Endothelial cell of umbilical vein (primary cell): ENCODE results near the gene YIPF3. TPM values are rescaled to one million over a fixed set of nuclear protein-coding genes. Genes with fewer than 3 reads are reported as not detected.

Source experiments
- BruUV-seq: library from RNA; stranded (reverse); fragments of 400-500 nt; replicated peaks from 2 replicates; lab custom pipeline; 2021; lab: Mats Ljungman, UMichigan
- CTCF ChIA-PET: fragments of 300-600, 350-600 bp; sonication (Branson Sonifier 250); formaldehyde crosslinking; loops from one replicate; lab custom pipeline; 2021; ENCODE audit warnings: antibody characterized with exemption, inconsistent platforms; lab: Charles Lee
- POLR2A ChIA-PET: fragments of 300-600, 350-600 bp; sonication (Branson Sonifier 250); formaldehyde crosslinking; loops from one replicate; lab custom pipeline; 2021; ENCODE audit warnings: antibody characterized with exemption, inconsistent platforms; lab: Charles Lee
- DNase-seq: peaks from one replicate; pipeline ENCODE4 v3.0.0-alpha.2; 2011; ENCODE audit warnings: low read depth, low spot score
- FAIRE-seq: peaks from 2 replicates; lab custom pipeline; 2011; peaks lifted over from hg19 to GRCh38; lab: Jason Lieb, UNC
- H2AFZ ChIP-seq: 2 replicates; pipeline ENCODE4 v1.6.0; 2012; ENCODE audit warnings: low read depth, low read length, control low read depth, inconsistent platforms
- H3K27ac ChIP-seq: 2 replicates; pipeline ENCODE4 v1.5.1; 2011; ENCODE audit warnings: low read depth, mild to moderate bottlenecking, control low read depth, low read length, moderate library complexity; ENCODE audit not compliant: insufficient read depth
- H3K27me3 ChIP-seq, 2 experiments: 2 replicates each; pipeline versions ENCODE4 v1.6.0 to v1.6.1; 2011; ENCODE audit warnings: low read length in 2 of 2, mixed read lengths in 1 of 2; ENCODE audit not compliant: control insufficient read depth in 2 of 2, insufficient read depth in 2 of 2
- H3K36me3 ChIP-seq, 2 experiments: 2 replicates in 1 of 2; 3 replicates in 1 of 2; pipeline ENCODE4 v1.5.1; 2011; ENCODE audit warnings: low read length in 2 of 2, mild to moderate bottlenecking in 1 of 2, moderate library complexity in 1 of 2; ENCODE audit not compliant: control insufficient read depth in 2 of 2, insufficient read depth in 2 of 2; ENCODE audit errors: extremely low read depth in 1 of 2
- H3K4me1 ChIP-seq: 3 replicates; pipeline ENCODE4 v1.5.1; 2011; ENCODE audit warnings: mild to moderate bottlenecking, low read length; ENCODE audit not compliant: control insufficient read depth, insufficient read depth; ENCODE audit errors: extremely low read depth
- H3K4me2 ChIP-seq: 2 replicates; pipeline ENCODE4 v1.6.1; 2011; ENCODE audit warnings: low read length, control low read depth, mixed read lengths; ENCODE audit not compliant: insufficient read depth
- H3K4me3 ChIP-seq, 3 experiments: fragments of 200-600 bp in 1 of 3; sonication (generic), shearing (Covaris generic) in 1 of 3; replicated peaks in 1 of 3; 2 replicates each; pipeline ENCODE4 v1.5.1; 2011 to 2016; ENCODE audit warnings: control low read depth in 3 of 3, low read length in 3 of 3, mild to moderate bottlenecking in 2 of 3, inconsistent platforms in 1 of 3, low read depth in 1 of 3, moderate library complexity in 1 of 3; ENCODE audit not compliant: insufficient read depth in 1 of 3
- H3K79me2 ChIP-seq: 2 replicates; pipeline ENCODE4 v1.6.0; 2012; ENCODE audit warnings: low read length, inconsistent platforms; ENCODE audit not compliant: control insufficient read depth, insufficient read depth
- H3K9ac ChIP-seq: replicated peaks from 2 replicates; pipeline ENCODE3; 2011; ENCODE audit warnings: low read length, control low read depth; ENCODE audit not compliant: insufficient read depth; ENCODE audit errors: extremely low read depth
- H3K9me1 ChIP-seq: replicated peaks from 3 replicates; pipeline ENCODE4 v1.6.0; 2011; ENCODE audit warnings: mild to moderate bottlenecking, low read length; ENCODE audit not compliant: control insufficient read depth, insufficient read depth; ENCODE audit errors: extremely low read depth
- H3K9me3 ChIP-seq: replicated peaks from 2 replicates; pipeline ENCODE4 v1.5.1; 2012; ENCODE audit warnings: low read length, inconsistent platforms; ENCODE audit not compliant: control insufficient read depth, insufficient read depth
- H4K20me1 ChIP-seq: replicated peaks from 2 replicates; pipeline ENCODE3; 2011; ENCODE audit warnings: mild to moderate bottlenecking, low read length; ENCODE audit not compliant: control insufficient read depth, insufficient read depth; ENCODE audit errors: extremely low read depth
- CTCF ChIP-seq, 2 donors: IDR thresholded peaks; 1 replicate in 1 of 2; 2 replicates in 1 of 2; pipeline ENCODE4 v1.5.1; 2011; ENCODE audit warnings: low read length in 2 of 2, mild to moderate bottlenecking in 2 of 2, moderate library complexity in 2 of 2, control low read depth in 1 of 2, inconsistent platforms in 1 of 2, low read depth in 1 of 2; ENCODE audit not compliant: insufficient read depth in 1 of 2; ENCODE audit errors: extremely low read depth in 1 of 2
- EZH2 ChIP-seq: IDR thresholded peaks from 2 replicates; pipeline ENCODE4 v1.6.1; 2012; ENCODE audit warnings: borderline replicate concordance, low read depth, mild to moderate bottlenecking, moderate library complexity, low read length, inconsistent platforms; ENCODE audit not compliant: severe bottlenecking
- FOS ChIP-seq: IDR thresholded peaks from 2 replicates; pipeline ENCODE4 v1.6.1; 2011; ENCODE audit warnings: mild to moderate bottlenecking, low read length, moderate library complexity, borderline replicate concordance; ENCODE audit not compliant: insufficient read depth
- GATA2 ChIP-seq: IDR thresholded peaks from 2 replicates; pipeline ENCODE4 v1.7.0; 2011; ENCODE audit warnings: low read depth, mild to moderate bottlenecking, moderate library complexity, mixed read lengths, low read length; ENCODE audit not compliant: insufficient read length, insufficient read depth
- JUN ChIP-seq: IDR thresholded peaks from 2 replicates; pipeline ENCODE4 v1.6.1; 2011; ENCODE audit warnings: borderline replicate concordance, low read depth; ENCODE audit not compliant: insufficient read length, insufficient read depth
- MAX ChIP-seq: IDR thresholded peaks from 2 replicates; pipeline ENCODE4 v1.6.1; 2011; ENCODE audit not compliant: insufficient read depth, insufficient read length
- MYC ChIP-seq: IDR thresholded peaks from one replicate; pipeline ENCODE4 v1.6.1; 2011; ENCODE audit warnings: mild to moderate bottlenecking, low read depth, low read length
- POLR2A ChIP-seq: IDR thresholded peaks from 2 replicates; pipeline ENCODE4 v1.6.1; 2012; ENCODE audit warnings: low read depth, mild to moderate bottlenecking, control low read depth, low read length
- POLR2AphosphoS5 ChIP-seq: IDR thresholded peaks from 2 replicates; pipeline ENCODE4 v1.6.1; 2012; ENCODE audit warnings: low read depth, mild to moderate bottlenecking, control low read depth, low read length, moderate library complexity; ENCODE audit not compliant: insufficient read depth
- dilution Hi-C: fragments of 300-500 bp; cut with MboI; formaldehyde crosslinking; loops from one replicate; pipeline ENCODE4 v1.15.0; 2019; ENCODE audit warnings: low sequenced_read_pairs; ENCODE audit not compliant: extremely low pct_ligation_motif_present
- intact Hi-C: fragments of 100-400 bp; cut with micrococcal nuclease; formaldehyde crosslinking; loops from one replicate; pipeline ENCODE4 v1.10.0; 2022
- polyA plus RNA-seq, 4 experiments: library from polyadenylated mRNA; depleted of rRNA in 3 of 4; stranded (reverse) in 3 of 4; unstranded in 1 of 4; fragments of >200 nt; gene quantifications; 2 replicates each; pipeline versions ENCODE4 v1.2.1 to v1.2.3, GENCODE V29; 2011 to 2012; ENCODE audit warnings: missing spikeins in 1 of 4
- total RNA-seq: library from RNA; stranded (reverse); gene quantifications from 2 replicates; pipeline ENCODE4 v1.2.3, GENCODE V29; 2021

YIPF3 gene
- total and polyA plus RNA-seq, 2 donors (not counting 3 experiments of a cell fraction or from before 2014, with no cell fraction given), result 119 to 470 TPM

- Histone ChIP-seq H3K9ac (peak overlapping the region; percentile 87), H3K36me3 (peaks cover 3 to 43% of the 10 kb centered on the region in 2 experiments), H3K27ac (peak overlapping the region; percentile 66), H2AFZ (no peak overlapping the region), H3K4me3 (peak overlapping the region in 2 of 3 experiments; percentile 81 to 94), H3K4me1 (peaks cover 17% of the 10 kb centered on the region), H4K20me1 (no peaks in the 10 kb centered on the region), H3K79me2 (peaks cover 44% of the 10 kb centered on the region), H3K4me2 (peak overlapping the region; percentile 47), H3K27me3 (no peaks in the 10 kb centered on the region), H3K9me1 (no peaks in the 10 kb centered on the region), H3K9me3 (no peaks in the 10 kb centered on the region)
- TF ChIP-seq JUN (no peak), EZH2 (no peak), POLR2AphosphoS5 (no peak), MAX (no peak), GATA2 (no peak), MYC (no peak), FOS (no peak), CTCF (IDR thresholded peaks at IDR 0.05; ENCODE audit: extremely low read depth in 1 of 2, insufficient read depth in 1 of 2, low read depth in 1 of 2, low read length in 2 of 2) (no peak), POLR2A (no peak)
- FAIRE-seq, result peak; percentile 54
- ChIA-PET CTCF (interaction anchor here (1.0 kb wide), 1 partner anchor 10 kb away, joined by 3 read pairs; no protein-coding TSS in a partner anchor), POLR2A (no interaction called here)
- intact Hi-C loops (loop anchor here (2.0 kb wide), 1 partner anchor 59 kb away; no protein-coding TSS in a partner anchor), dilution Hi-C loops (no loop called here)
- no TSS peak for BruUV-seq
- DNase-seq, result no peak
Measured at GRCh38 chr6:43515808-43516207, 918 bp downstream of the YIPF3 start.
